ENCODE measurements around the gene NAT8L.

DNA sequence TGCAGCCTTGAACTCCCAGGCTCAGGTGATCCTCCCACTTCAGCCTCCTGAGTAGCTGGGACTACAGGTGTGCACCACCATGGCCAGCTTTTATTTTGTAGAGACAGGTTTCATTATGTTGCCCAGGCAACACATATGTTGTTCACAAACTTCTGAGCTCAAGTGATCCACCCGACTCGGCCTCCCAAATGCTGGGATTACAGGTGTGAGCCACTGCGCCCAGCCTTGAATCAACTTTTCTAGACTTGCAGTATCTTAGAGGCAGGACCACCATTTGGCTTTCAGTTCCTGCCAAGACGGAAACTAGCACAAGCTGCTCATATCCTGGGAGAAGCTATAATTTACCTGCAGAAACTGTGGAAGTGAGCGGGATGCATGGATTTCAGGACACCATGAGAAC lies 19.9 kb downstream of the NAT8L start:
- TF ChIP-seq, protein P1, sequence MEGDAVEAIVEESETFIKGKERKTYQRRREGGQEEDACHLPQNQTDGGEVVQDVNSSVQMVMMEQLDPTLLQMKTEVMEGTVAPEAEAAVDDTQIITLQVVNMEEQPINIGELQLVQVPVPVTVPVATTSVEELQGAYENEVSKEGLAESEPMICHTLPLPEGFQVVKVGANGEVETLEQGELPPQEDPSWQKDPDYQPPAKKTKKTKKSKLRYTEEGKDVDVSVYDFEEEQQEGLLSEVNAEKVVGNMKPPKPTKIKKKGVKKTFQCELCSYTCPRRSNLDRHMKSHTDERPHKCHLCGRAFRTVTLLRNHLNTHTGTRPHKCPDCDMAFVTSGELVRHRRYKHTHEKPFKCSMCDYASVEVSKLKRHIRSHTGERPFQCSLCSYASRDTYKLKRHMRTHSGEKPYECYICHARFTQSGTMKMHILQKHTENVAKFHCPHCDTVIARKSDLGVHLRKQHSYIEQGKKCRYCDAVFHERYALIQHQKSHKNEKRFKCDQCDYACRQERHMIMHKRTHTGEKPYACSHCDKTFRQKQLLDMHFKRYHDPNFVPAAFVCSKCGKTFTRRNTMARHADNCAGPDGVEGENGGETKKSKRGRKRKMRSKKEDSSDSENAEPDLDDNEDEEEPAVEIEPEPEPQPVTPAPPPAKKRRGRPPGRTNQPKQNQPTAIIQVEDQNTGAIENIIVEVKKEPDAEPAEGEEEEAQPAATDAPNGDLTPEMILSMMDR (IDR thresholded peaks at IDR 0.05) = no peak
- no peak for TF ChIP-seq POLR2A (IDR thresholded peaks at IDR 0.05)
- no peak for TF ChIP-seq POLR2AphosphoS5 (IDR thresholded peaks at IDR 0.05)
- no peak for TF ChIP-seq EP300 (IDR thresholded peaks at IDR 0.05)

Measured in sigmoid colon (tissue), 4 donors.